Small intestine (tissue), 7 donors: ENCODE results near the gene TNFRSF21. TPM values are rescaled to one million over a fixed set of nuclear protein-coding genes. Genes with fewer than 3 reads are reported as not detected.
A peak's percentile ranks its signal among the peaks of the same experiment; 100 is the strongest.
"Not testable (repeated sequence)": the region's sequence is repeated elsewhere in the genome, so short reads cannot be mapped to it uniquely, and the experiment has no call there.

Source experiments
- DNase-seq, 2 donors: peaks; one replicate each; pipeline versions ENCODE4 v3.0.0 to v3.0.0-alpha.2; 2013
- FAIRE-seq: peaks from 2 replicates; lab custom pipeline; 2012; peaks lifted over from hg19 to GRCh38; lab: Jason Lieb, UNC
- H3K27ac ChIP-seq, 3 donors: one replicate each; pipeline ENCODE4 v1.5.1; 2013; ENCODE audit warnings: low read length in 2 of 3, mild to moderate bottlenecking in 2 of 3, control low read depth in 1 of 3, inconsistent platforms in 1 of 3, low read depth in 1 of 3, moderate library complexity in 1 of 3
- H3K27me3 ChIP-seq, 3 donors: one replicate each; pipeline ENCODE4 v1.6.1; 2013; ENCODE audit warnings: low read length in 3 of 3, inconsistent platforms in 1 of 3; ENCODE audit not compliant: control insufficient read depth in 3 of 3, insufficient read depth in 3 of 3
- H3K36me3 ChIP-seq, 3 donors: one replicate each; pipeline ENCODE4 v1.6.1; 2013; ENCODE audit warnings: low read length in 3 of 3, inconsistent platforms in 1 of 3, low read depth in 1 of 3, mild to moderate bottlenecking in 1 of 3, moderate library complexity in 1 of 3; ENCODE audit not compliant: control insufficient read depth in 3 of 3, insufficient read depth in 2 of 3
- H3K4me1 ChIP-seq, 3 donors: one replicate each; pipeline ENCODE4 v1.6.1; 2013; ENCODE audit warnings: low read length in 2 of 3, inconsistent platforms in 1 of 3, low read depth in 1 of 3, mild to moderate bottlenecking in 1 of 3, moderate library complexity in 1 of 3; ENCODE audit not compliant: control insufficient read depth in 3 of 3, insufficient read depth in 2 of 3
- H3K4me3 ChIP-seq, 3 donors: one replicate each; pipeline ENCODE4 v1.5.1; 2013; ENCODE audit warnings: low read length in 3 of 3, control low read depth in 1 of 3, inconsistent platforms in 1 of 3, low read depth in 1 of 3, mild to moderate bottlenecking in 1 of 3, moderate library complexity in 1 of 3
- H3K9me3 ChIP-seq, 2 donors: one replicate each; pipeline ENCODE4 v1.6.1; 2013; ENCODE audit warnings: low read depth in 1 of 2, low read length in 1 of 2; ENCODE audit not compliant: control insufficient read depth in 2 of 2, insufficient read depth in 1 of 2
- WGBS, 3 donors: extraction: QIAGEN DNeasy Blood & Tissue Kit; methylation state at CpG; one replicate each; pipeline ENCODE4 v1.1.7; 2013; 5-methylcytosine and 5-hydroxymethylcytosine counted together
- polyA plus RNA-seq, 4 donors: library from polyadenylated mRNA; stranded (reverse) in 3 of 4; unstranded in 1 of 4; fragments of 200-250 nt in 3 of 4; fragments of 120-200 nt in 1 of 4; gene quantifications; one replicate each; pipeline versions ENCODE4 v1.2.1 to v1.2.3, GENCODE V29; 2013
- donor health status: healthy with polysubstance abuse.
- donor health status: control.
- donor health status: control.
- donor health status: Bipolar disorder and iron deficiency.
- donor health status: healthy.

TNFRSF21 gene
- polyA plus RNA-seq, 4 donors: 5.4 to 28.8 (median 7.6) TPM

GRCh38 chr6:47230579-47230978 lies 79.1 kb downstream of the TNFRSF21 start:
- 16 to 55% (median 38%) methylated on average over 6 of the region's 6 CpGs for whole genome bisulfite sequencing, 3 donors
- Histone ChIP-seq H3K27ac (peak overlapping the region in 1 of 3 donors; percentile 2), H3K4me3 (no peak overlapping the region), H3K27me3 (no peaks in the 10 kb centered on the region), H3K4me1 (peaks cover 0 to 10% (median 2%) of the 10 kb centered on the region in 3 donors), H3K36me3 (peaks cover 0 to 13% (median 0%) of the 10 kb centered on the region in 3 donors), H3K9me3 (no peaks in the 10 kb centered on the region)
- DNase-seq (peak; percentile 63 to 66), FAIRE-seq (no peak)

GRCh38 chr6:47229255-47229654 lies 80.5 kb downstream of the TNFRSF21 start:
- FAIRE-seq: no peak
- Histone ChIP-seq H3K27ac (no peak overlapping the region), H3K36me3 (peaks cover 0 to 9% (median 0%) of the 10 kb centered on the region in 3 donors), H3K9me3 (no peaks in the 10 kb centered on the region), H3K27me3 (no peaks in the 10 kb centered on the region), H3K4me1 (peaks cover 0 to 3% (median 0%) of the 10 kb centered on the region in 3 donors), H3K4me3 (no peak overlapping the region)
- 93 to 95% (median 94%) methylated on average over 7 of the region's 7 CpGs for WGBS, 3 donors
- no peak for DNase-seq

GRCh38 chr6:47228093-47228492 lies 81.6 kb downstream of the TNFRSF21 start:
- H3K4me3 ChIP-seq, H3K27ac ChIP-seq, H3K27me3 ChIP-seq, FAIRE-seq, H3K36me3 ChIP-seq, H3K9me3 ChIP-seq, H3K4me1 ChIP-seq, DNase-seq: not testable (repeated sequence)
- 94 to 97% (median 95%) methylated on average over 3 of the region's 3 CpGs for WGBS, 3 donors

GRCh38 chr6:47223251-47223650 lies 86.5 kb downstream of the TNFRSF21 start:
- H3K36me3 ChIP-seq, DNase-seq, H3K27ac ChIP-seq, H3K27me3 ChIP-seq, H3K4me3 ChIP-seq, H3K4me1 ChIP-seq, H3K9me3 ChIP-seq, FAIRE-seq: not testable (repeated sequence)

- 69 to 83% (median 80%) methylated on average over 9 of the region's 9 CpGs for WGBS, 3 donors
- no peak overlapping the region for H3K27ac ChIP-seq
- DNase-seq: no peak
- no peaks in the 10 kb centered on the region for H3K27me3 ChIP-seq
- H3K36me3 ChIP-seq: no peaks in the 10 kb centered on the region
- no peaks in the 10 kb centered on the region for H3K9me3 ChIP-seq
- FAIRE-seq: no peak
- H3K4me1 ChIP-seq: no peaks in the 10 kb centered on the region
- H3K4me3 ChIP-seq: no peak overlapping the region
Measured at GRCh38 chr6:47221565-47221964, 88.1 kb downstream of the TNFRSF21 start.

GRCh38 chr6:47209632-47210031 lies 100.1 kb downstream of the TNFRSF21 start:
- H3K27ac ChIP-seq: no peak overlapping the region
- H3K9me3 ChIP-seq: peaks cover 0 to 11% of the 10 kb centered on the region in 2 donors
- no peaks in the 10 kb centered on the region for H3K4me1 ChIP-seq
- H3K36me3 ChIP-seq: no peaks in the 10 kb centered on the region
- no peak for DNase-seq
- no peak for FAIRE-seq
- H3K27me3 ChIP-seq: no peaks in the 10 kb centered on the region
- 76 to 94% (median 81%) methylated on average over 6 of the region's 6 CpGs for WGBS, 3 donors
- no peak overlapping the region for H3K4me3 ChIP-seq

- Histone ChIP-seq H3K4me1 (peaks cover 0 to 7% (median 3%) of the 10 kb centered on the region in 3 donors), H3K27ac (no peak overlapping the region)
- peak in 1 of 2 donors; percentile 20 for DNase-seq
Measured at GRCh38 chr6:47207261-47207660, 102.4 kb downstream of the TNFRSF21 start.

GRCh38 chr6:47206626-47207025 lies 103.1 kb downstream of the TNFRSF21 start:
- DNase-seq: no peak
- no peaks in the 10 kb centered on the region for H3K36me3 ChIP-seq
- H3K4me1 ChIP-seq: peaks cover 0 to 7% (median 3%) of the 10 kb centered on the region in 3 donors
- no peak for FAIRE-seq
- H3K4me3 ChIP-seq: no peak overlapping the region
- no peaks in the 10 kb centered on the region for H3K27me3 ChIP-seq
- peaks cover 0 to 11% of the 10 kb centered on the region in 2 donors for H3K9me3 ChIP-seq
- no peak overlapping the region for H3K27ac ChIP-seq

More at GRCh38 chr6:47207261-47207660, 102.4 kb downstream of the TNFRSF21 start:
- Histone ChIP-seq H3K36me3 (no peaks in the 10 kb centered on the region), H3K27me3 (no peaks in the 10 kb centered on the region), H3K4me3 (no peak overlapping the region), H3K9me3 (peaks cover 0 to 11% of the 10 kb centered on the region in 2 donors)
- no peak for FAIRE-seq
- WGBS, 3 donors: 62 to 69% (median 65%) methylated on average over 2 of the region's 2 CpGs
